ENCODE data around the gene OR1M1. TPM values are rescaled to one million over a fixed set of nuclear protein-coding genes. Genes with fewer than 3 reads are reported as not detected.
"Not testable (repeated sequence)": the region's sequence is repeated elsewhere in the genome, so short reads cannot be mapped to it uniquely, and the experiment has no call there.

OR1M1 gene
- total RNA-seq, 4 donors from 2014 or later, result not detected

- H3K27me3 ChIP-seq, result no peaks in the 10 kb centered on the region
These were observed 43.3 kb upstream of the OR1M1 start for GRCh38 chr19:9043524-9043923.

GRCh38 chr19:9044449-9044848 lies 42.4 kb upstream of the OR1M1 start:
- Histone ChIP-seq H3K36me3 (no peaks in the 10 kb centered on the region), H3K27ac (no peak overlapping the region), H3K9me3 (no peaks in the 10 kb centered on the region), H3K27me3 (no peaks in the 10 kb centered on the region), H3K4me1 (no peaks in the 10 kb centered on the region), H3K4me3 (no peak overlapping the region)
- no peak for TF ChIP-seq POLR2A (IDR thresholded peaks at IDR 0.05)
- TF ChIP-seq CTCF (IDR thresholded peaks at IDR 0.05), result no peak
- no peak for DNase-seq

More at GRCh38 chr19:9043524-9043923, 43.3 kb upstream of the OR1M1 start:
- Histone ChIP-seq H3K36me3 (no peaks in the 10 kb centered on the region), H3K4me1 (no peaks in the 10 kb centered on the region), H3K9me3 (no peaks in the 10 kb centered on the region), H3K27ac (no peak overlapping the region), H3K4me3 (no peak overlapping the region)
- TF ChIP-seq CTCF (IDR thresholded peaks at IDR 0.05) (no peak), POLR2A (IDR thresholded peaks at IDR 0.05) (no peak)
- no peak for DNase-seq

- DNase-seq, result no peak
- Histone ChIP-seq H3K4me1 (no peaks in the 10 kb centered on the region), H3K9me3 (no peaks in the 10 kb centered on the region), H3K36me3 (no peaks in the 10 kb centered on the region), H3K27me3 (no peaks in the 10 kb centered on the region), H3K4me3 (no peak overlapping the region), H3K27ac (no peak overlapping the region)
- no peak for TF ChIP-seq CTCF (IDR thresholded peaks at IDR 0.05)
- TF ChIP-seq POLR2A (IDR thresholded peaks at IDR 0.05), result no peak
These were observed 40.2 kb upstream of the OR1M1 start for GRCh38 chr19:9046694-9047093.

- H3K27me3 ChIP-seq, result no peaks in the 10 kb centered on the region
- H3K4me1 ChIP-seq, result no peaks in the 10 kb centered on the region
- no peaks in the 10 kb centered on the region for H3K9me3 ChIP-seq
- no peak overlapping the region for H3K4me3 ChIP-seq
- no peak for TF ChIP-seq CTCF (IDR thresholded peaks at IDR 0.05)
- DNase-seq, result no peak
- no peaks in the 10 kb centered on the region for H3K36me3 ChIP-seq
- no peak overlapping the region for H3K27ac ChIP-seq
These were observed 34.0 kb upstream of the OR1M1 start for GRCh38 chr19:9052894-9053293.

GRCh38 chr19:9053674-9054073 lies 33.2 kb upstream of the OR1M1 start:
- H3K4me3 ChIP-seq, DNase-seq, H3K36me3 ChIP-seq, H3K27me3 ChIP-seq, H3K4me1 ChIP-seq, H3K9me3 ChIP-seq, H3K27ac ChIP-seq: not testable (repeated sequence)

- no peaks in the 10 kb centered on the region for H3K9me3 ChIP-seq
- no peak overlapping the region for H3K27ac ChIP-seq
- no peak for TF ChIP-seq POLR2A (IDR thresholded peaks at IDR 0.05)
- TF ChIP-seq CTCF (IDR thresholded peaks at IDR 0.05), result no peak
- H3K36me3 ChIP-seq, result no peaks in the 10 kb centered on the region
- no peak for DNase-seq
- no peak overlapping the region for H3K4me3 ChIP-seq
- no peaks in the 10 kb centered on the region for H3K4me1 ChIP-seq
- no peaks in the 10 kb centered on the region for H3K27me3 ChIP-seq
These were observed 32.7 kb upstream of the OR1M1 start for GRCh38 chr19:9054207-9054606.

All from Peyer's patch (tissue), 4 donors.